K562 (cell line): ENCODE measurements around the gene PLEKHM1. TPM values are rescaled to one million over a fixed set of nuclear protein-coding genes. Genes with fewer than 3 reads are reported as not detected.
"Not testable (repeated sequence)": the region's sequence is repeated elsewhere in the genome, so short reads cannot be mapped to it uniquely, and the experiment has no call there.

Source experiments
- ATAC-seq: fragments of 200-7000 bp; cut with Tn5 transposase; 3 replicates; pipeline ENCODE4 v1.9.1; 2020; ENCODE audit warnings: moderate library complexity
- BruUV-seq: library from RNA; stranded (reverse); fragments of 400-500 nt; replicated peaks from 2 replicates; lab custom pipeline; 2021; lab: Mats Ljungman, UMichigan
- CTCF ChIA-PET: fragments of 300-600 bp; formaldehyde crosslinking; extraction: SDS; loops from one replicate; lab custom pipeline; 2021; ENCODE audit warnings: low intra/inter-chr PET ratio; lab: Yijun Ruan, JAX
- POLR2A ChIA-PET: fragments of 300-600, 350-650 bp; sonication (Branson Sonifier 250); formaldehyde crosslinking; extraction: SDS; loops from one replicate; lab custom pipeline; 2021; ENCODE audit warnings: antibody characterized with exemption, inconsistent platforms; lab: Yijun Ruan, JAX
- DNase-seq, 4 experiments: peaks; one replicate each; pipeline versions ENCODE4 v3.0.0 to v3.0.0-alpha.2; 2011 to 2018; ENCODE audit warnings: low spot score in 3 of 4, mixed read lengths in 3 of 4; ENCODE audit errors: extremely low read depth in 1 of 4
- FAIRE-seq: peaks from 2 replicates; lab custom pipeline; 2011; peaks lifted over from hg19 to GRCh38; lab: Jason Lieb, UNC
- H2AFZ ChIP-seq: 2 replicates; pipeline ENCODE4 v1.6.0; 2011; ENCODE audit warnings: low read depth, low read length, control low read depth, inconsistent platforms
- H3K27ac ChIP-seq: fragments of 200-600 bp; 3 replicates; pipeline ENCODE4 v1.8.0; 2011; ENCODE audit warnings: low read depth, mild to moderate bottlenecking, control low read depth, inconsistent platforms, low read length, moderate library complexity, mixed read lengths; ENCODE audit errors: extremely low read depth
- H3K27me3 ChIP-seq, 2 experiments: fragments of 300-600 bp in 1 of 2; 2 replicates in 1 of 2; 3 replicates in 1 of 2; pipeline versions ENCODE4 v1.6.0 to v1.8.0; 2011; ENCODE audit warnings: inconsistent platforms in 2 of 2, low read length in 2 of 2, mild to moderate bottlenecking in 1 of 2, mixed read lengths in 1 of 2, moderate library complexity in 1 of 2; ENCODE audit not compliant: control insufficient read depth in 2 of 2, insufficient read depth in 2 of 2
- H3K36me3 ChIP-seq: fragments of 300-600 bp; 3 replicates; pipeline ENCODE4 v1.8.0; 2011; ENCODE audit warnings: mild to moderate bottlenecking, low read length, inconsistent platforms; ENCODE audit not compliant: control insufficient read depth, insufficient read depth
- H3K4me1 ChIP-seq, 2 experiments: fragments of 200-600 bp in 1 of 2; replicated peaks in 1 of 2; 2 replicates in 1 of 2; 3 replicates in 1 of 2; pipeline versions ENCODE4 v1.5.1 to v1.8.0; 2011; ENCODE audit warnings: inconsistent platforms in 2 of 2, low read length in 2 of 2, mild to moderate bottlenecking in 1 of 2, mixed read lengths in 1 of 2, moderate library complexity in 1 of 2; ENCODE audit not compliant: control insufficient read depth in 2 of 2, insufficient read depth in 2 of 2
- H3K4me2 ChIP-seq: 2 replicates; pipeline ENCODE4 v1.6.1; 2011; ENCODE audit warnings: low read length, control low read depth, inconsistent platforms, mixed read lengths; ENCODE audit not compliant: insufficient read depth
- H3K4me3 ChIP-seq: fragments of 200-600 bp; sonication (generic), shearing (Covaris generic); 2 replicates; pipeline ENCODE4 v1.5.1; 2016; ENCODE audit warnings: control low read depth, inconsistent platforms
- H3K79me2 ChIP-seq: fragments of 200-600 bp; 3 replicates; pipeline ENCODE4 v1.8.0; 2011; ENCODE audit warnings: low read length, inconsistent platforms; ENCODE audit not compliant: control insufficient read depth, insufficient read depth
- H3K9ac ChIP-seq, 2 experiments: 2 replicates each; pipeline versions ENCODE4 v1.6.0 to v1.6.1; 2011; ENCODE audit warnings: low read depth in 2 of 2, low read length in 2 of 2, control low read depth in 1 of 2, inconsistent platforms in 1 of 2, mild to moderate bottlenecking in 1 of 2, mixed read lengths in 1 of 2; ENCODE audit not compliant: insufficient read depth in 1 of 2
- H3K9me1 ChIP-seq: one replicate; pipeline ENCODE4 v1.6.0; 2011; ENCODE audit warnings: inconsistent platforms, mild to moderate bottlenecking, low read length, moderate library complexity; ENCODE audit not compliant: control insufficient read depth, insufficient read depth
- H3K9me3 ChIP-seq: replicated peaks from 2 replicates; pipeline ENCODE4 v1.5.1; 2011; ENCODE audit warnings: low read depth, low read length, inconsistent platforms; ENCODE audit not compliant: control insufficient read depth, insufficient read depth
- H4K20me1 ChIP-seq: replicated peaks from 2 replicates; pipeline ENCODE4 v1.6.1; 2011; ENCODE audit warnings: low read length, inconsistent platforms, mixed read lengths; ENCODE audit not compliant: control insufficient read depth, insufficient read depth
- CHAMP1 ChIP-seq: fragments of 450-650 bp; IDR thresholded peaks from 2 replicates; pipeline ENCODE4 v1.6.1; 2016; ENCODE audit warnings: mild to moderate bottlenecking
- DLX4 ChIP-seq: fragments of 250-450 bp; sonication (Bioruptor Pico); IDR thresholded peaks from 2 replicates; pipeline ENCODE4 v1.6.1; 2021; ENCODE audit warnings: mild to moderate bottlenecking
- GABPB2 ChIP-seq: fragments of 250-450 bp; sonication (Bioruptor Pico); conservative IDR thresholded peaks from 2 replicates; pipeline ENCODE4 v1.5.1; 2021; ENCODE audit warnings: mild to moderate bottlenecking
- MAX ChIP-seq: sonication (generic); formaldehyde crosslinking; IDR thresholded peaks from 2 replicates; pipeline ENCODE4 v1.9.0; 2022; ENCODE audit warnings: mild to moderate bottlenecking, missing genetic modification reagents
- NCOA1 ChIP-seq: fragments of 450-650 bp; IDR thresholded peaks from 2 replicates; pipeline ENCODE4 v1.6.1; 2016; ENCODE audit warnings: low read depth
- RNF2 ChIP-seq: sonication (generic); IDR thresholded peaks from 2 replicates; pipeline ENCODE4 v1.6.1; 2016
- YBX1 ChIP-seq: fragments of 450-650 bp; IDR thresholded peaks from 2 replicates; pipeline ENCODE4 v1.7.1; 2016; ENCODE audit warnings: mild to moderate bottlenecking
- ZC3H8 ChIP-seq: fragments of 450-650 bp; IDR thresholded peaks from 2 replicates; pipeline ENCODE4 v1.6.1; 2017
- ZNF316 ChIP-seq: fragments of 450-650 bp; IDR thresholded peaks from 2 replicates; pipeline ENCODE4 v1.6.1; 2016
- ZNF511 ChIP-seq: sonication (generic); formaldehyde crosslinking; IDR thresholded peaks from 2 replicates; pipeline ENCODE4 v1.8.0; 2022; ENCODE audit warnings: mild to moderate bottlenecking, missing genetic modification reagents
- WGBS: fragments of 100-300 bp; shearing (Covaris generic); methylation state at CpG from one replicate; pipeline ENCODE4 v1.1.6; 2016; ENCODE audit warnings: low coverage, mixed read lengths; ENCODE audit not compliant: insufficient coverage; ENCODE audit errors: missing lambda C conversion rate; 5-methylcytosine and 5-hydroxymethylcytosine counted together
- in situ Hi-C: fragments of 300-500 bp; cut with MboI; formaldehyde crosslinking; loops from 4 replicates; pipeline ENCODE4 v1.15.0; 2018; ENCODE audit warnings: inconsistent platforms, mixed read lengths
- intact Hi-C: fragments of 100-400 bp; cut with micrococcal nuclease; formaldehyde crosslinking; loops from 2 replicates; pipeline ENCODE4 v1.14.2; 2022
- polyA plus RNA-seq, 8 experiments: library from polyadenylated mRNA; depleted of rRNA in 4 of 8; stranded (reverse) in 5 of 8; unstranded in 3 of 8; fragments of >200 nt; fragmentation: Nextera tagmentation in 2 of 8; fragmentation: Illumina TruSeq in 1 of 8; extraction: Ambion mirVana in 2 of 8; extraction: Trizol in 1 of 8; gene quantifications; 2 replicates each; pipeline versions ENCODE4 v1.2.1 to v1.2.3, GENCODE V29; 2011 to 2014; ENCODE audit warnings: inconsistent platforms in 1 of 8, missing spikeins in 1 of 8
- total RNA-seq, 7 experiments: library from RNA; depleted of rRNA in 6 of 7; stranded (reverse); fragments of >200 nt in 6 of 7; fragmentation: Illumina TruSeq in 2 of 7; extraction: Trizol in 2 of 7; gene quantifications; 2 replicates each; pipeline versions ENCODE4 v1.2.1 to v1.2.3, GENCODE V29; 2011 to 2021; ENCODE audit warnings: low replicate concordance in 1 of 7

Gene PLEKHM1
- total and polyA plus RNA-seq, 9 of the 15 experiments (the other 6 are each of a cell fraction or from before 2014, with no cell fraction given) = 0.13 to 23.3 (median 5.7) TPM

- H4K20me1 ChIP-seq, BruUV-seq, H3K4me2 ChIP-seq, POLR2A ChIA-PET, FAIRE-seq, H3K4me3 ChIP-seq, CTCF ChIA-PET, H3K36me3 ChIP-seq, ATAC-seq, H2AFZ ChIP-seq, DNase-seq, H3K79me2 ChIP-seq, H3K27ac ChIP-seq, H3K9ac ChIP-seq, intact Hi-C loops, H3K27me3 ChIP-seq, H3K9me1 ChIP-seq, H3K9me3 ChIP-seq, H3K4me1 ChIP-seq: not testable (repeated sequence)
- in situ Hi-C loops = loop anchor here (25.0 kb wide), 1 partner anchor 1069 kb away; the partner anchor contains the start of gene LRRC37A2
- 68% methylated on average over 6 of the region's 10 CpGs for whole genome bisulfite sequencing
Measured at GRCh38 chr17:45443371-45444260, 46.9 kb downstream of the PLEKHM1 start.

GRCh38 chr17:45441526-45442310 lies 48.8 kb downstream of the PLEKHM1 start:
- Histone ChIP-seq H3K4me2 (no peak overlapping the region), H3K4me3 (no peak overlapping the region), H4K20me1 (no peaks in the 10 kb centered on the region), H3K9me1 (no peaks in the 10 kb centered on the region), H2AFZ (no peak overlapping the region), H3K4me1 (peaks cover 4 to 10% of the 10 kb centered on the region in 2 experiments; a peak in 4 of 5 replicates), H3K36me3 (0 out of 3 replicates have a peak, but pooled peaks cover 5% of the 10 kb centered on the region), H3K27ac (no peak overlapping the region), H3K9me3 (no peaks in the 10 kb centered on the region), H3K79me2 (no peaks in the 10 kb centered on the region), H3K27me3 (no peaks in the 10 kb centered on the region), H3K9ac (no peak overlapping the region)
- BruUV-seq = no TSS peak
- CTCF ChIA-PET = no interaction called here
- POLR2A ChIA-PET = interaction anchor here (0.6 kb wide), 1 partner anchor 220 kb away, joined by 4 read pairs; no protein-coding TSS in a partner anchor
- in situ Hi-C loops (loop anchor here (25.0 kb wide), 1 partner anchor 1071 kb away; the partner anchor contains the start of gene LRRC37A2), intact Hi-C loops (no loop called here)
- DNase-seq (no peak), ATAC-seq (no peak), FAIRE-seq (no peak)
- 54% methylated on average over 12 of the region's 14 CpGs for WGBS
- TF ChIP-seq MAX (CRISPR knock-in tag) = no peak
- TF ChIP-seq ZNF316 = no peak
- TF ChIP-seq CHAMP1 = no peak
- TF ChIP-seq NCOA1 = no peak
- TF ChIP-seq ZNF511 (CRISPR knock-in tag) = no peak
- TF ChIP-seq YBX1 = no peak
- no peak for TF ChIP-seq RNF2
- no peak for TF ChIP-seq GABPB2
- no peak for TF ChIP-seq DLX4 (CRISPR knock-in tag)
- no peak for TF ChIP-seq ZC3H8
